Activated CD8-positive, alpha-beta memory T cell treated with anti-CD3 and anti-CD28 coated beads for 48 hours (primary cell): ENCODE results near the gene ISCA2.
"Not testable (repeated sequence)": the region's sequence is repeated elsewhere in the genome, so short reads cannot be mapped to it uniquely, and the experiment has no call there.

Source experiments
- DNase-seq, 3 experiments: peaks; one replicate each; pipeline ENCODE4 v3.0.0-alpha.2; 2020; ENCODE audit warnings: low read depth in 2 of 3, low spot score in 2 of 3

The ISCA2 gene

DNA sequence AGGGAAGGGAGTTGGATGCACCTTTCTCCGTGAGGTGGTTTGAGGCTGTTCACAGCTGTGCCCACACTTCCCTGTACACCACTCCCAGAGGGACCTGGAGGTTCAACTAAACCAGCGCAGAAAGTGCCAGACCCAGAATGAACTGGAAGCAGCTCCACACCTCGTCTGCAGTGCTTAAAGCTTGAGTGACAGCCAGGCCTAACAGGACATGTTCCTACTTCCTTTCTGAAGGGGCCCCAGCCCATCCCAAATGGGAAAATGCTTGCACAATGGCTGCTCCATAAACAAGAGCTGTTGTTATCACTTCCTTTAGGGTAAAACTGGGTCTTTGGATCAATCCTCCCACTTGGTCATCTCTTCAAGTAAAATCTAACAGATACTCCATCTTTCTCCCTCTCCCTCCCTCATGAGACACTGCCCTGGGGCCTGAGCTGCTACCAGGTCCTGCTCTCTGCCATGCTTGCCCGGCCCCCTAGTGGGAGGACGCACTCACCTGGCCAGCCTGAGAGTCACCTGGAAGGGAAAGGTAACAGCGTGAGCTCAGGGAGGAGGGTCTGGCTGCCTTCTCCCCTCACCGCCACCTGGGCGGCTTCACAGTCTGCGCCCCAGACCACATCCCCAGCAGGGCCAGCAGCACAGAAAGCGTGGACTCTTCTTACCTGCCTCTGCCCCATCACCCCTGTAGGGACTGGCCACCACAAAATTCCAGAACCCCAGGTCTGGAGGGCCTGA lies 33.5 kb downstream of the ISCA2 start:
- no peak for DNase-seq

DNA sequence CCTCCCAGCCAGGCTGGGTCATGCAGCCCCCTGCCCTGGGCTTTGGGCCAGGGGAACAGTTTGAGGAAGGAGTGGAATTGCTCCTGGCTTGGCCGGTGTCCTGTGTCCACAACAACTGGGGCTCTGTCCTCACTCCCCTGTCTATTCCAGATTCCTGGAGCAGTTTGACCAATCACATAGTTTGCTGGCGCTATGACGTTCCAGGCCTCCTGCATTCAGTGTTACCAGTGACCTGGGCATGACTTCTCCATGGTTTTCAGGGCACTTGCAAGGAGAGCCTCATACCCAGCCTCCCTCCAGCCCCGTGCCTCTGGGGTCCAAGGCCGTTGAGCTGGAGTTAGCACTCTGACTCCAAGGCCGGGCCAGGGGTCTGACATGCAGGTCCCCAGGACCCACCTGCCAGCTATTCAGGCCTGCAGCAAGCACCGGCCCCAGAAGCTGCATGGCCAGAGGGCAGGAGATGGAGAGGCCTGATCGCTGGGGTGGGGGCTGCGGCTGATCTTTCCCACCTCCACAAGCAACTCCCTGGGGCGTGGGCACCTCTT lies 34.2 kb downstream of the ISCA2 start:
- no peak for DNase-seq

DNA sequence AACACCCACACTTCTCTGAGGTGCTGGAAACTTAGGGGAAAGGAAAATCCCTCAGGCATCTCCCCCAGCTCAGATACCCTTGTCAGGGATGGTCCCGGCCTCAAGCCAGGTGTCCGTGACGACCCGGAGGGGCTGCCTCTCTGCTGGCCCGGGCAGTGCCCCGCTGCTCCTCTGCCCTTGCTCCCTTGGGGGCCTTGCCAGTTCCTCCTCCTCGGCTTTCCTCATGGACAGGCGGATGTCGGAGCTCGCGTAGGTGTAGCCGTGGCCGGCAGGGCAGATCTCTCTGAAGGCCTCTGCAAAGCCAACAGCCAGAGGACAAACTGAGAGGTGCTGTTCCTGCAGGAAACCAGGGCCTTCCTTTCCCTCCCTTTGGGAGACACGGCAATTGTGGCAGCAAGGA lies 34.8 kb downstream of the ISCA2 start:
- no peak for DNase-seq

DNA sequence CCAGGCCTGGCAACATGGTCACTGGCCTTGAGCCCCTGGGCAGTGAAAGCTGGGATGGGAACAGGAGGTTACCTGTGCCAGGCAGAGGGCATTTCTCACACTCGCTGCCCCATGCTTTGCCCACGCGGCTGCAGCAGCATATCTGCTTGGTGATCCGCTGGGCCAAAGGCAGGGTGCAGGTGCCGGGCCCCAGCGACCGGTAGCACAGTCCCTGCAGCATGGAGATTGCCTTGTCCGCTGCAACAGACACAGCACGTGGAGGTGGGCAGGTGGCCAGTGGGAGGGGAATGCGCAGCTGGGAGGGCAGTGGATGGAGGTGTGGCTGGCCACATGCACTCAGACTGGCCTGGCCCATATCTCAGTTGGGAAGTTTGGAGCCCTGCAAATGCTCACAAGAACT lies 35.3 kb downstream of the ISCA2 start:
- no peak for DNase-seq

DNA sequence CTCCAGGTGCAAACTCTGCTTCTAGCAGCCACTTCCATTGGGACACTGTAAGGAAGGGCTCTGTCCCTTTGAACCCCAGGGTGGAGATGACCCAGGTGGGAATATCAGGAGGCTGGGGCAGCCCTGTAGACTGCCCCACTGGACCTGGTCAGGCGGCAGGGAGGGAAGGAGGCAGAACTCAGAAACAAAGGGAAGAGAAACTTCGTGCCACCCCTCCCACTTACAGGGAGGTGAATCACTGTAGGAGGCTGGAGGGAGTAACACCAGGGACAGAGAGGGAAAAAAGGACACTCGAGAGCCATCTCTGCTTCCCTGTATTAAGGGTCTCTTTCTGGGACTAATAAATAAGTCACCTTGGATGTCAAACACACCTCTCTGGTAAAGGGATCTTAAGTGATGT lies 37.4 kb downstream of the ISCA2 start:
- no peak for DNase-seq

DNA sequence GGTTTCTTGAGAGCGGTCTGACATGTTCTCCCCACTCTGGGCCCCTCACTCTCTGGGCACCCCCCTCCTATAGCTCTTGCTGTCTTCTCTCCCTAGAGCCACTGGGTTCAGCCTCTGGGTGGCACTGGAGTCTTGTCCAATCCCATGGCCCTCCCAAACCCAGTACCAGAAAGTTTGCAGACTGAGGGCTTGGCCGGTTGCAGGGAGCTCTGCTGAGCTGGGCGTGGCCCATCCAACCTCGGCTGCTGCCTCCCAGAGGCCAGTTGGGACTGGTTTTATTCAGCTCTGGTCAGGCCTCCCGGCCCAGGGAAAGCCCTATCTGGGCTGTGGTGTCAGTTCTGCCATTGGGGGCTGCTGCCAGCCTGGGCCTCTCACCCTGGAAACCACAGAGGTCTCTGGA lies 37.9 kb downstream of the ISCA2 start:
- DNase-seq: no peak

DNA sequence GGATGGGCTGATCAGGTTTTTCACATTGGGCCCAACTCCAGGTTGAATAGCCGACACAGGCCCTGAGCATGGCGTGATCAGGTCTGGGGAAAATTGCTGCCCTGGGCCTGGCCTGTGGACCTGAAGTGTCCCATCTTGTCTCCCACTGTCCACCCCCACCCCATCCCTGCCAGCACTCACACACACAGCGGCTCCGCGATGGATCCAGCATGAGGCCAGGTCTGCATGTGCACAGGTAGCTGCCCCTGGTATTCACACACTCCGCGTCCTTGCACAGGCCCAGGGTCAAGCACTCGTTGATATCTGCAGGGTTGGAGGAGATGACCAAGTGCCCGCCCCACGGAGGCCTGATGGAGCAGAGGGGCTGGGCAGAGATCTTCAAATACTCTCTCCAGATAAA lies 38.7 kb downstream of the ISCA2 start:
- no peak for DNase-seq

DNA sequence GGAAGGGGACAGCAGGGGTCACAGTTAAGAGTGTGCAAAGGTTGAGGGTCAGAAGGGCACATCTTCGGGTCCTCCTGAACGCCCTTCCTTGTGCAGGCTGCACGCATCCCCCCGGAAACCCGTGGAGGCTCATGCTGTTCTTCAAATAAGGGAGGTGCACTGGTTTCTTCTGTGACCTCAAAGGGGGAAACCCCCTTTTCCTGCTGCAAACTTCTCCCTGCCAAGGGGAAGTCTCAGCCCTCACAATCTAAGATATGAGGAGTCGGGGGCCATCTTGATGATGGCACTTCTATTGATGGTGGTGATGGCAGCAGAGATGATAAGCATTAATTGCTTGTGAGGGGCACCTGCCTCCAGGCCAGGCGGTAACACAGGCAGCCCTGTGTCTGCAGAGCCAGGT lies 40.0 kb downstream of the ISCA2 start:
- DNase-seq: no peak

DNA sequence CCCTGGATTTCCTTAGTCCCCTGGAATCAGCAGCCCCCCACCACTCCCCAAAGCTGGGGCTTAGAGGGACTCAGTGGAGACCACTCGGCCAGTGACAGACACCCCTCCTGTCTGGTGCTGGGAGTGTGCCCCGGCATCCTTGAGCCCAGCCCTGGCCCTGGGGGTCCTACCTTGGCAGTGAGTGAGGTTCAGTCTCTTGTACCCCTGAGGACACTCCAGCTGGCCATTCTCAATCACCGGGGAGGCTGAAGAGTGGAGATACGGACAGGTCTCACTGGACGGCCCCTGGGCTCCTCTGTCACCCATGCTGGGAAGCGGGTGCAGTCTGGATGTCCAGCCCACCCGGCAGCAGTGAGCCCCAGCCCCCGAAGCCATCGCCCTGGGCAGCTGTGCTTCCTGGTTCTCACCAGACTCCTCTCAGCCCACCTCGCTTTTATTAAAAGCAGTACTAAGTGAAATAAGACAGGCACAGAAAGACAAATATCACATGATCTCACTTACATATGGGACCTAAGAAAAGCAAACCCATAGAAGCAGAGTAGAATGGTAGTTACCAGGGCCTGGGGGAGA lies 42.3 kb downstream of the ISCA2 start:
- DNase-seq: no peak

DNA sequence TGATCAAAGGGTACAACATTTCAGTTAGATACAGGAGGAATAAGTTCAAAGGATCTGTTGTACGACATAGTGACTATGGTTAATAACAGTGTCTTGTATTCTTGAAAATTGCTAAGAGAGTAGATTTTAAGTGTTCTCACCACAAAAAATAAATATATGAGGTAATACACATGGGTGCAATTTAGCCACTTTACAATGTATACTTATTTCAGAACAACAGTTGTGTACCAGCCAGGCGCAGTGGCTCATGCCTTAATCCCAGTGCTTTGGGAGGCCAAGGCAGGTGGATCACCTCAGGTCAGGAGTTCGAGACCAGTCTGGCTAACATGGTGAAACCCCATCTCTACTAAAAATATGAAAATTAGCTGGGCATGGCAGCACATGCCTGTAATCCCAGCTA lies 42.8 kb downstream of the ISCA2 start:
- DNase-seq: not testable (repeated sequence)

DNA sequence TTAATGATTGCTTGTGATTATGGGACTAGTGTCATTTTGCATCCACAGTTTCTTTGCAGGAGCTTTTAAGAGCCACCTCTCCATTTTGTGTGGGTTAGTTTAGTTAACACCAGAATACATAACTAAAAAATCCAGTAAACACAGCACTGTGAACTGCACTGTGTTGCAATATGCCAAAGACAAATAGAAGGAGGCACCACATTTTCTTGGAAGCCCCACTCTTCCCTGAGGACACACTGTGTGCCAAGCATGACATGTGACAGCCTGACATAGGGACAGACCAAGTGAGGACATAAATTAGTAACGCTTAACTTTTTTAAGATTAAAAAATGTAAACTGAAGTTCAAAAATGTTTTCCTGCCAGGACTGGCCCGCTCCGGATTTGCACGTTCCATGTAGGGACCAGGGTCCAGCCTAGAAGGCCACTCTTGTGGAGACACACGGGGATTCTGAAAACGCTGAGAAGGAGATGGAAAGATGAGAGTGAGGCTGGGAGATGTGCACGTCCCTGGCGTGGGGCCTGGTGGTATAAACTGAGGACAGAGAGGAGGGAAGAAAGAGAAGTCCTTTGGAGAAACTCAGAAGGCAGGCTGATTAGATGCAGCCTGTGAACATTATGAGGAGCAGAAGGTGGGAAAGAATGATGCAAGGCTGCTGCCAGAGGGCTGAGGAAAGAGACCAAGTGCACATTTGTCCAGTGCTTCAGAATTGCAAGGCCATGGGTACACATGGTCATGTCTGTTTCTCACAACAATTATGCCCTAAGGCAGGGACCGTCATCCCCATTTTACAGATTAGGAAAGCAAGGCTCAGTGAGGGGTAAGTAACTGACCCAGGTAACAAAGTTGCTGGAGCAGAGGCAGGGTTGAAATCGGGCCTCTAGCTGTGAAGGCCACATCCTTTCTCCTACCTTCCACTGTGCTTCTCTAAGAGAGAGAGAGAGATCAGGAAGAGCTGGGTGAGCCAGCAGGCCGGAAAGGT lies 45.1 kb downstream of the ISCA2 start:
- DNase-seq: no peak

DNA sequence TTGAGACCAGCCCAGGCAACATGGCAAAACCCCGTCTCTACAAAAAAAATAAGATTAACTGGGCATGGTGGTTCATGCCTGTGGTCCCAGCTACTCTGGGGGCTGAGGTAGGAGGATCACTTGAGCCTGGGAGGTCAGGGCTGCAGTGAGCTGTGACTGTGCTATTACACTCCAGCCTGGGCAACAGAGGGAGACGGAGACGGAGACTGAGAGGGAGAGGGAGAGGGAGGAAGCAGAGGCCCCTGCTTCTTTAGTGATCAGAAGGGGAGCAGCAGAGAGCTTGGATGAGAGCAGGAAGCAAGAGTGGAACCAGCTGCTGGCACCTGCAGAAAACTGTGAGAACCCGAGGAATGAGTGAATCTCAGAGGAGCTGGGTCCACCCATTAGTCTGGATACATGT lies 45.9 kb downstream of the ISCA2 start:
- DNase-seq: no peak

DNA sequence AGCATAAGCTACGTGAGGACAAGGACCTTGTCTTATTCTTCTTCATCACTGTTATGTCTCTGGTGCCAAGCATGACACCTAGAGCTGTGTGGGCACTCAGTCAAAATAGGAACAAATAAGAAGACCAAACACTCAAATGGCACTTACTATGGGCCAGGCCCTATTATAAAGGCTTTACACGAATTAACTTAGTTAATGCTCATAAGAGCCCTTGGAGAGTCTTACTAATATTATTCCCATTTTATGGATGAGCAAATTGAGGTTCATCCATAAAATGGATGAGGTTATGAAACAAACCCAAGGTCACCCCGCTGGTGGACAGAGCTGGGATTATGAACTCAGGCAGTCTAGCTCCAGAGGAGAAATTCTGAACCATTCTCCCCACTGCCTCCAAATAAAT lies 47.7 kb downstream of the ISCA2 start:
- no peak for DNase-seq

DNA sequence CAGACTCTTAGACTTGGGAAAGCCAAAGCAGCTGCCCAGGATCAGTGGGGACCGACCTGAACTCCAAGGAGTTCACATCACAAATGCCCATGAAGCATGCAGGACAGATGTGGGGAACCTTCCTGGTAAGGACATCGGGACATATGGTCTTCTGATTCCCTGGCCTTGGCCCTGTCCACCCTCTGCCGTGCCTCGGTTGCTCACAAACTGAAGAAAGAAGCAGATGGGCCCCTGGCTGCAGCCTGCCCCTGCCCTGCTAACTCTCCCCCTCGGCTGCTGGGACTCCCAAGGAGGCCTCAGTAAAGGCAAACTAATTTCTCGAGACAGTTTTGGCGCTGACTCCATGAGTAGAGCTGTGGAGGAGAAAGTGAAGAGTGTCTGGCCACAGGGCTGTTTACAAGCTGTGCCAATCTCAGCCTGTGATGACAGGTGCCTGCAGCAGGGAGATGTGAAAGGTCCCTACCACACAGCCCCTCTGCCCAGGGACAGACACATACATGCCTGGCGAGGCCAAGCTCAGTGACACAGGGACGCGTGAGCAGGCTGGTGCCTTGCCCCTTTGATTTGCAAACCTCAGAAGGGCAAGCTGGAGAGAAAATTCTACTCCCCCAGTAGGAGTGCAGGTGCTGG lies 48.6 kb downstream of the ISCA2 start:
- no peak for DNase-seq

DNA sequence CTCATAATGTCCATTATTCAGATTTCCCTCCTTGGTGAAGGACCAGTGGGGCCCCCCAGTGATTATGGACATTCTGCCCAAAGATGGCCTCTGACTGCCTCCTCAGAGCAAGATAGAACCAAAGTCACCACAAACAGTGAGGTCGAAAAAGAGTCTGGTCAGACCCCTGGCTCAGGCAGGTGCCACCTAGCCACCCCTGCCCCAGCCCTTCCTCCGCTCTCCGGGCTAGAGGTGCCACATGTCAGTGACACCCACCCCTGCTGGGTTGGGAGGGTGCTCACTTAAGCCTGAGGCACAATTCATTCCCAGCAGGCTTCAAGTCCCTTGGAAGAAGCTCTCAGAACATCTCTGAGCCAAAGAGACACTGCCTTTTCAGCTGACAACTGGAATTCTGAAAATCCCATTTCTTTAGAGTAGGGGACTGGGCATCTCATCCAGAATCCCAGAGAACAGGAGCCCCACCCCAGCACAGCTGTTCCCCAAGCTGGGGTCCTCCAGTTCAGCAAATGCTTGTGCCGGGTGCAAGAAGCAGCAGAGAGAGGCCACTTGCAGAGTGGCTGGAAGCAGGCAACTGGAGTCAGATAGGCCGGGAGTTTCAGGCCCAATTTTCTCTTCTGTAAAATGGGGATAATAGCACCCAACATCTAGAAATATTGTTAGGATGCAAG lies 50.3 kb downstream of the ISCA2 start:
- DNase-seq: no peak

DNA sequence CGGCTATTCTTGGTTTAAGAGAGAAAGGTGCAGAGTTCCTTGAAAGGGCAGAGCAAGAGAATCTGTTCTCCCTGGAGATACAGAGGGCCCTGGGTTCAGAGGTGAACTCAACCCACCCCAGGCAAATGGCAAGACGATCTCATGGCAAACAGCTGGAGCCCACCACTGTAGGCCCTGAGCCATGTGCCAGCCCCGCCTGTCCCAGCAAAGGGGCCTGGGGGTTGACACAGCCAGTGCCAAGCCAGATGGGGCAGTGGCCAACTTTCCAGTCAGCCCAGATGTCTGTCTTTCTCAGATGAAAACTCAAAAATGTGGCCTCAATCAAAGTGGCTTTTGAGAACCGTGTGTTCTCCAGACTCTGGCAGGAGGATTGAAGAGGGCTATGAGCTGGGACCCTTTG lies 51.8 kb downstream of the ISCA2 start:
- no peak for DNase-seq

DNA sequence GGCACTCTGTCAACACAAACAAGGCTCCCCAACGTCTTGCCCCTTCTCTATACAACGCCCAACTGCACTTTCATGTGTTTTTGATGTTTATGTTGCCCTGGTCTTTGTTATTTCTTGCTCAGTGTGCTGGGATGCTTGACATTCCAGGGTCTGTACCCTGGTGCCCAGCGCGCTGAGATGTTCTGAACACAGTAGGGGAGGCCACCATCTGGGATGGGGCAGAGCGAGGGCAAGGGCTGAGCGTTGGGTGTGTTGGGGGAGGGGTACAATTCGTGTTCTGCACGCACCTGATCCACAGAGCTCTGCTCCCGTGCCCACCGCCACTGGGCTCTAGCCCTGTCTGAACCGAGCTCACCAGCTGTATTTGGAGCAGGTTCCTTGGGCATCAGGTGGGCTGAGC lies 52.9 kb downstream of the ISCA2 start:
- no peak for DNase-seq
